ENCODE measurements around the gene MMS19. TPM values are rescaled to one million over a fixed set of nuclear protein-coding genes. Genes with fewer than 3 reads are reported as not detected.

The MMS19 gene
- total and polyA plus RNA-seq, 12 donors = 34.7 to 64.9 (median 43.9) TPM

DNA sequence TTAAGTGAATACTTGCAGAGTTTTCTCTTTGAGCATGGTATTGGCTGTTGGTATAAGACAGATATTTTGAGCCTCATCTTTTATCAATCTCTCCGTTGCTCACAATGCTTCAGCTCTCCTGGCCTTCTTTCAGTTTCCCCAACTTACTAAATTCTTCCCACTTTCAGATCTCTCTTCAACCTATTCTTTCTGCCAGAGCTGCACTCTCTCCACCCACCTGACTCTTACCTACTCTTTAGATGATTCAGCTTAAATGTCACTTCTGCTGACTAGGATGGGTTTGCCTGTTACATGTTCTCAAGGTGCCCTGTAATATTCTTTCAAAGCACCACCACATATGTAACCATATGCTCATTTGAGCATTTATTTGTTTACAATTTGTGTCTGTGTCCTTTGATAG lies 54.0 kb downstream of the MMS19 start:
- Histone ChIP-seq H3K36me3 (peaks cover 0 to 50% (median 17%) of the 10 kb centered on the region in 9 donors), H3K27ac (no peak overlapping the region), H3K4me3 (no peak overlapping the region), H3K4me1 (peaks cover 12 to 38% (median 35%) of the 10 kb centered on the region in 9 donors), H3K27me3 (no peaks in the 10 kb centered on the region), H3K9me3 (no peaks in the 10 kb centered on the region)
- ATAC-seq (no peak), DNase-seq (no peak)
- intact Hi-C loops (cut with DNase I) = loop anchor here in 1 of 10 donors (2.0 kb wide), 1 partner anchor 55 kb away; the partner anchor contains the start of genes MMS19 and UBTD1
- TF ChIP-seq, protein P1, sequence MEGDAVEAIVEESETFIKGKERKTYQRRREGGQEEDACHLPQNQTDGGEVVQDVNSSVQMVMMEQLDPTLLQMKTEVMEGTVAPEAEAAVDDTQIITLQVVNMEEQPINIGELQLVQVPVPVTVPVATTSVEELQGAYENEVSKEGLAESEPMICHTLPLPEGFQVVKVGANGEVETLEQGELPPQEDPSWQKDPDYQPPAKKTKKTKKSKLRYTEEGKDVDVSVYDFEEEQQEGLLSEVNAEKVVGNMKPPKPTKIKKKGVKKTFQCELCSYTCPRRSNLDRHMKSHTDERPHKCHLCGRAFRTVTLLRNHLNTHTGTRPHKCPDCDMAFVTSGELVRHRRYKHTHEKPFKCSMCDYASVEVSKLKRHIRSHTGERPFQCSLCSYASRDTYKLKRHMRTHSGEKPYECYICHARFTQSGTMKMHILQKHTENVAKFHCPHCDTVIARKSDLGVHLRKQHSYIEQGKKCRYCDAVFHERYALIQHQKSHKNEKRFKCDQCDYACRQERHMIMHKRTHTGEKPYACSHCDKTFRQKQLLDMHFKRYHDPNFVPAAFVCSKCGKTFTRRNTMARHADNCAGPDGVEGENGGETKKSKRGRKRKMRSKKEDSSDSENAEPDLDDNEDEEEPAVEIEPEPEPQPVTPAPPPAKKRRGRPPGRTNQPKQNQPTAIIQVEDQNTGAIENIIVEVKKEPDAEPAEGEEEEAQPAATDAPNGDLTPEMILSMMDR (IDR thresholded peaks at IDR 0.05) = no peak
- 80 to 83% methylated on average over 1 of the region's 1 CpG for whole genome bisulfite sequencing, 2 donors

DNA sequence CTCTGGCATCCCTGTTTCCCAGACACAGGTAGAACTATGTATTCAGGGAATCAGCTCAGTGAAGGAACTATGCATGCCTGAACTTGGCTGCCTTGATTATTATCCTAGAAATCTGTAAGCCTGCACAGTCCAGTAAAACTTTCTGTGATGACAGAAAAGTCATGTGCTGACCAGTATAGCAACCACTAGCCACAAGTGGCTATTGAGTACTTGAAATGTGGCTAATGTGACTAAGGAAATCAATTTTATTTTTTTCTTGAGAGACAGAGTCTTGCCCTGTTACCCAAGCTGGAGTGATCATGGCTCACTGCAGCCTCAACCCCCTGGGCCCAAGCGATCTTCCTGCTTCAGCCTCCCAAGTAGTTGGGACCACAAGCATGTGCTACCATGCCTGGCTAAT lies 55.9 kb downstream of the MMS19 start:
- no peaks in the 10 kb centered on the region for H3K27me3 ChIP-seq
- ATAC-seq (no peak), DNase-seq (no peak)
- intact Hi-C loops (cut with DNase I) = no loop called here
- H3K4me1 ChIP-seq = peaks cover 2 to 24% (median 20%) of the 10 kb centered on the region in 9 donors
- H3K36me3 ChIP-seq = peaks cover 0 to 69% (median 24%) of the 10 kb centered on the region in 9 donors
- WGBS, 2 donors = 100% methylated on average over 1 of the region's 1 CpG
- no peak overlapping the region for H3K27ac ChIP-seq
- TF ChIP-seq, protein P1 (IDR thresholded peaks at IDR 0.05) = no peak
- H3K9me3 ChIP-seq = no peaks in the 10 kb centered on the region
- H3K4me3 ChIP-seq = no peak overlapping the region

DNA sequence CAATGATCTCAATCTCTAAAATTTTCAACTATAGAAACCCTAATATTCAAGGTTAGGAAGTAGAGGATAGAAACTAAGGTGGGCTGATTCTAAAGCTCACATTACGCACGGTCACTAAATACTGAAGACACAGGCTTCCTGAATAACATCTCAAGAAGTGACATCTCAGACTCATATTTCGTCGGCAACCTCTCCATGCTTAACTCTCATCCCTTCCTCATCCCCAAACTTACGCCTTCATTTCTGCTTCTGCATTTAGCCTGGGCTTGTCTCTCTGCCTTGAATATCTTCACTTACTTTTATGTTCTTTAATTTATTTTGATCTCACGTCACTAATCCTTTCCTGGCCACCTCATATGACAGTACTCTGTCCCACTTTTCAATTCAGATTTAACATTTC lies 63.0 kb downstream of the MMS19 start:
- ATAC-seq (no peak), DNase-seq (no peak)
- intact Hi-C loops (cut with DNase I) = no loop called here
- no peak overlapping the region for H3K27ac ChIP-seq
- TF ChIP-seq, protein P1 (IDR thresholded peaks at IDR 0.05) = no peak
- no peak overlapping the region for H3K4me3 ChIP-seq
- peaks cover 0 to 93% (median 62%) of the 10 kb centered on the region in 9 donors for H3K36me3 ChIP-seq
- H3K9me3 ChIP-seq = no peaks in the 10 kb centered on the region
- no peaks in the 10 kb centered on the region for H3K27me3 ChIP-seq
- WGBS, 2 donors = 95 to 97% methylated on average over 6 of the region's 6 CpGs
- no peaks in the 10 kb centered on the region for H3K4me1 ChIP-seq

DNA sequence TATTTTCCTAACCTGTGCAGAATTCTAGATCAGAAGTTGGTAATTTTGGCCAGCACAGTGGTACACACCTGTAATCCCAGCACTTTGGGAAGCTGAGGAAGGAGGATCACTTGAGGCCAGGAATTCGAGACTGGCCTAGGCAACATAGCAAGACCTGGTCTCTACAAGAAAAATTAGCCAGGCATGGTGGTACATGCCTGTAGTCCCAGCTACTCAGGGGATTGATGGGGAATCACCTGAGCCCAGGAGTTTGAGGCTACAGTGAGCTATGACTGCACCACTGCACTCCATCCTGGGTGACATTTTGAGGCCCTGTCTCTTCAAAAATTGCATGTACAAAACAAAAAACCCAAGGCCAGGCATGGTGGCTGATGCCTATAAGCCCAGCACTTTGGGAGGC lies 63.7 kb downstream of the MMS19 start:
- 89 to 97% methylated on average over 1 of the region's 1 CpG for WGBS, 2 donors
- Histone ChIP-seq H3K4me1 (peaks cover 0 to 6% (median 0%) of the 10 kb centered on the region in 9 donors), H3K27me3 (no peaks in the 10 kb centered on the region), H3K27ac (no peak overlapping the region), H3K4me3 (no peak overlapping the region), H3K9me3 (no peaks in the 10 kb centered on the region), H3K36me3 (peaks cover 0 to 93% (median 62%) of the 10 kb centered on the region in 9 donors)
- intact Hi-C loops (cut with DNase I) = no loop called here
- TF ChIP-seq, protein P1 (IDR thresholded peaks at IDR 0.05) = no peak
- ATAC-seq (no peak), DNase-seq (no peak)

Measured in heart right ventricle (tissue), 16 donors.